ENCODE data around the gene ANKS1B.

GRCh38 chr12:99099786-99100185 is 885.0 kb downstream of the ANKS1B start:
- TF ChIP-seq GATA2 (IDR thresholded peaks at IDR 0.05; ENCODE audit: low read depth, low read length) (no peak), GATA3 (IDR thresholded peaks at IDR 0.05; ENCODE audit: low read depth, low read length) (no peak)

Data from SH-SY5Y (cell line).